Activated B cell treated with CpG ODN at 0.5 μM for 24 hours (primary cell): ENCODE results near the gene SUGCT. TPM values are rescaled to one million over a fixed set of nuclear protein-coding genes. Genes with fewer than 3 reads are reported as not detected.
"Not testable (repeated sequence)": the region's sequence is repeated elsewhere in the genome, so short reads cannot be mapped to it uniquely, and the experiment has no call there.

Source experiments
- ATAC-seq: fragments of 200-7000 bp; cut with Tn5 transposase; one replicate; pipeline ENCODE4 v1.10.0; 2021; ENCODE audit warnings: low read depth, mild to moderate bottlenecking, moderate library complexity
- CTCF ChIA-PET: fragments of 350-600 bp; sonication (Branson Sonifier 250); formaldehyde crosslinking; loops from one replicate; lab custom pipeline; 2021; ENCODE audit warnings: antibody characterized with exemption; lab: Charles Lee
- POLR2A ChIA-PET: fragments of 350-600 bp; sonication (Branson Sonifier 250); formaldehyde crosslinking; loops from one replicate; lab custom pipeline; 2021; ENCODE audit warnings: antibody characterized with exemption; lab: Charles Lee
- DNase-seq: peaks from one replicate; pipeline ENCODE4 v3.0.0; 2022
- H3K27ac Mint-ChIP-seq: one replicate; pipeline ENCODE4 v1.8.0; 2020; ENCODE audit warnings: mixed read lengths
- H3K27me3 Mint-ChIP-seq: one replicate; pipeline ENCODE4 v1.8.0; 2021; ENCODE audit warnings: mixed read lengths
- H3K36me3 Mint-ChIP-seq: one replicate; pipeline ENCODE4 v1.8.0; 2021; ENCODE audit warnings: low read depth, mixed read lengths
- H3K4me1 Mint-ChIP-seq: one replicate; pipeline ENCODE4 v1.8.0; 2021; ENCODE audit warnings: mixed read lengths
- H3K4me3 Mint-ChIP-seq: one replicate; pipeline ENCODE4 v1.8.0; 2020; ENCODE audit warnings: mild to moderate bottlenecking, mixed read lengths
- H3K9me3 Mint-ChIP-seq: one replicate; pipeline ENCODE4 v1.8.0; 2020; ENCODE audit warnings: mixed read lengths
- intact Hi-C: fragments of 100-400 bp; cut with micrococcal nuclease; formaldehyde crosslinking; loops from one replicate; pipeline ENCODE4 v1.15.1; 2024
- total RNA-seq: library from RNA; stranded (reverse); gene quantifications from 2 replicates; pipeline ENCODE4 v1.2.3, GENCODE V29; 2022
- TF ChIP-seq, protein P1 (sequence below): fragments of 200-600 bp; IDR thresholded peaks from one replicate; pipeline ENCODE4 v1.8.0; 2022; ENCODE audit warnings: antibody characterized with exemption, mild to moderate bottlenecking

SUGCT gene
- total RNA-seq, 1 donor from 2014 or later: 1.3 TPM

DNA sequence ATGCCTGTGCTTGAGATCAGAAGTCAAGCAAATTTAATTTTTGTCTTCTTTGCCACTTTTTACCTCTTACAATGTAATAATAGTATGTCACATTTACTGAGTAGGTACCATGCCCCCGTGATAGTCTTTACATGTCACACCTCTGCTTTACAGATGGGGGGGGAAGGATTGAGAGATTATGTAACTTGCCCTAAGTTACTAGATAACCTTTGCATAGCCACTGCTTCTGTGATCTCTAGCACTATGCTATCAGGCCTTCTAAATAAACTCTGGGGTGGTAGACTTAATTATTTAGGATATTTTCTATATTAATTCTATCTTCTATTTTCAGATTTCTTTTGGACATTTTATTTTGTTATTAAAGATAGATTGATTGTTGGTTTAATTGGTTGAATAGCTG is 514.4 kb downstream of the SUGCT start:
- intact Hi-C loops: no loop called here
- DNase-seq (no peak), ATAC-seq (no peak)
- Mint-ChIP-seq H3K4me1 (no peaks in the 10 kb centered on the region), H3K9me3 (peaks cover 6% of the 10 kb centered on the region), H3K27me3 (peaks cover 1% of the 10 kb centered on the region), H3K27ac (no peak overlapping the region), H3K36me3 (no peaks in the 10 kb centered on the region), H3K4me3 (no peak overlapping the region)
- CTCF ChIA-PET: no interaction called here
- POLR2A ChIA-PET: no interaction called here
- TF ChIP-seq, protein P1, sequence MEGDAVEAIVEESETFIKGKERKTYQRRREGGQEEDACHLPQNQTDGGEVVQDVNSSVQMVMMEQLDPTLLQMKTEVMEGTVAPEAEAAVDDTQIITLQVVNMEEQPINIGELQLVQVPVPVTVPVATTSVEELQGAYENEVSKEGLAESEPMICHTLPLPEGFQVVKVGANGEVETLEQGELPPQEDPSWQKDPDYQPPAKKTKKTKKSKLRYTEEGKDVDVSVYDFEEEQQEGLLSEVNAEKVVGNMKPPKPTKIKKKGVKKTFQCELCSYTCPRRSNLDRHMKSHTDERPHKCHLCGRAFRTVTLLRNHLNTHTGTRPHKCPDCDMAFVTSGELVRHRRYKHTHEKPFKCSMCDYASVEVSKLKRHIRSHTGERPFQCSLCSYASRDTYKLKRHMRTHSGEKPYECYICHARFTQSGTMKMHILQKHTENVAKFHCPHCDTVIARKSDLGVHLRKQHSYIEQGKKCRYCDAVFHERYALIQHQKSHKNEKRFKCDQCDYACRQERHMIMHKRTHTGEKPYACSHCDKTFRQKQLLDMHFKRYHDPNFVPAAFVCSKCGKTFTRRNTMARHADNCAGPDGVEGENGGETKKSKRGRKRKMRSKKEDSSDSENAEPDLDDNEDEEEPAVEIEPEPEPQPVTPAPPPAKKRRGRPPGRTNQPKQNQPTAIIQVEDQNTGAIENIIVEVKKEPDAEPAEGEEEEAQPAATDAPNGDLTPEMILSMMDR: no peak

DNA sequence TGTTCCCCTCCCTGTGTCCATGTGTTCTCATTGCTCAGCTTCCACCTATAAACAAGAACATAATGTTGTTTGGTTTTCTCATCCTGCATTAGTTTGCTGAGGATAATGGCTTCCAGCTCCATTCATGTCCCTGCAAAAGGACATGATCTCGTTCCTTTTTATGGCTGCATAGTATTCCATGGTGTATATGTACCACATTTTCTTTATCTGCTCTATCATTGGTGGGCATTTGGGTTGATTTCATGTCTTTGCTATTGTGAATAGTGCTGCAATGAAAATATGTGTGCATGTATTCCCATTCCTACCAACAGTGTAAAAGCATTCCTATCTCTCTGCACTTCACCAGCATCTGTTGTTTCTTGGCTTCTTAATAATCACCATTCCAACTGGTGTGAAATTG is 516.1 kb downstream of the SUGCT start:
- CTCF ChIA-PET, DNase-seq: not testable (repeated sequence)

DNA sequence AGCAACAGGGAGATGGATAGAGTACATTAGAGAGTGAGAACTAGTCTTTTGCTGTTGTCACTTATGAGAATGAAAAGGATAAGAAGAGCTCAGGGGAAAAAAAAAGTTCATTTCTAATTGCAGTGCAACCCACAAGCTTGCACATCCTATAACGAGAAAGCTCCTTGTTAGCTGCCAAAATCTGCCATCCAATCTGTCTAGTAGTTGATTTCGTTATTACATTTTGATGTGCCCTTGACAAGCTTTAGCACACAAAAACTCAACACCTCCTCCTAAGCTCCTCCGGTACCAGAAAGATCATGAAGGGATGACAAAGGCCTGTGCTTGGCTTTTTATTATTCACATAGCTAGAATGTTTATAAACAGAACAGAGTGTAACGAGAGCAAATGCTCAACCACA is 519.4 kb downstream of the SUGCT start:
- DNase-seq: no peak
- ChIA-PET POLR2A (no interaction called here), CTCF (no interaction called here)
- intact Hi-C loops: no loop called here
- ATAC-seq: no peak
- H3K36me3 Mint-ChIP-seq: no peaks in the 10 kb centered on the region
- H3K9me3 Mint-ChIP-seq: peaks cover 6% of the 10 kb centered on the region
- H3K4me1 Mint-ChIP-seq: no peaks in the 10 kb centered on the region
- TF ChIP-seq, protein P1: no peak
- H3K27ac Mint-ChIP-seq: no peak overlapping the region
- H3K27me3 Mint-ChIP-seq: no peaks in the 10 kb centered on the region
- H3K4me3 Mint-ChIP-seq: no peak overlapping the region

More for the DNA sequence above, 516.1 kb downstream of the SUGCT start:
- H3K36me3 Mint-ChIP-seq, ATAC-seq, H3K27me3 Mint-ChIP-seq, intact Hi-C loops, POLR2A ChIA-PET, H3K4me1 Mint-ChIP-seq, H3K9me3 Mint-ChIP-seq, H3K27ac Mint-ChIP-seq, H3K4me3 Mint-ChIP-seq: not testable (repeated sequence)

DNA sequence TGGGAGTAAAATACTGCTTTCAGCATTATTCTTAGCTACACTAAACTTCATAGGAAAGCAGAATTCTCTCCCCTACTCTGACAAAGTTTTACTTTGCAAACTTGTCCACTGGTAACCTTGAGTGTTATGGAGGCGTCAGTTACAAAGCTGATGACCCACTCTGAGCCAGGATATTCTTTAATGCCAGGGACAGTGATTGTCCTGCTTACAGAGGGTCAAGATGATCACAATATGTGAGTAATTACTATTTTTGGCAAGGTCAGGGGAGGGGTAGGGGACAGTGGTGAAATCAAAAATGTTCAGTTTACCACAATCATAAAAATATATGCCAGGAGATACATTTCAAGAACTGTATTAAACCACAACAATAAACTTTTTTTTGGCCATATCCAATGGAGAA is 520.6 kb downstream of the SUGCT start:
- POLR2A ChIA-PET: no interaction called here
- CTCF ChIA-PET: no interaction called here
- no peak for ATAC-seq

DNA sequence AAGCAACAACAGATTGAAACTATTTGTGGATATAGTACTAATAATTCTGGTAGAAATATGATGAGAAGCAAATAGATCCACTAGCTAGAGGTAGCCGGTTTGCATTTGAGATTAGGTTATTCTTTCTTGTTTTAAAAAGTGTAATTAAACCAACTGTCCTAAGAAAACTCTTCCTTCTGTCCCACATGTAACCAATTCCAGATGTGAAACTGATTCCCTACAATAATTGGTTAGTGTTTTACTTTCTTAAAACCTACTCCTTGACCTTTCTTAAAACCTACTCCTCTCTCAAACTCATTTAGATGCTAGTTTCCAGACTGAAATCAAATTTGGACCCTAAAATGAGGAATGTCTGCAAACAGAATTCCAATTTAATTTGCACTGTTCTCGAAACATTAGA is 521.5 kb downstream of the SUGCT start:
- Mint-ChIP-seq H3K9me3 (peaks cover 6% of the 10 kb centered on the region), H3K4me1 (no peaks in the 10 kb centered on the region), H3K27ac (no peak overlapping the region), H3K27me3 (no peaks in the 10 kb centered on the region), H3K36me3 (no peaks in the 10 kb centered on the region), H3K4me3 (no peak overlapping the region)
- intact Hi-C loops: no loop called here
- no peak for DNase-seq
- ChIA-PET CTCF (no interaction called here), POLR2A (no interaction called here)
- ATAC-seq: no peak
- TF ChIP-seq, protein P1: no peak

More for the DNA sequence above, 520.6 kb downstream of the SUGCT start:
- no peaks in the 10 kb centered on the region for H3K36me3 Mint-ChIP-seq
- TF ChIP-seq, protein P1: no peak
- no peak overlapping the region for H3K27ac Mint-ChIP-seq
- H3K4me3 Mint-ChIP-seq: no peak overlapping the region
- H3K4me1 Mint-ChIP-seq: no peaks in the 10 kb centered on the region
- peaks cover 6% of the 10 kb centered on the region for H3K9me3 Mint-ChIP-seq
- DNase-seq: no peak
- no peaks in the 10 kb centered on the region for H3K27me3 Mint-ChIP-seq
- intact Hi-C loops: no loop called here

DNA sequence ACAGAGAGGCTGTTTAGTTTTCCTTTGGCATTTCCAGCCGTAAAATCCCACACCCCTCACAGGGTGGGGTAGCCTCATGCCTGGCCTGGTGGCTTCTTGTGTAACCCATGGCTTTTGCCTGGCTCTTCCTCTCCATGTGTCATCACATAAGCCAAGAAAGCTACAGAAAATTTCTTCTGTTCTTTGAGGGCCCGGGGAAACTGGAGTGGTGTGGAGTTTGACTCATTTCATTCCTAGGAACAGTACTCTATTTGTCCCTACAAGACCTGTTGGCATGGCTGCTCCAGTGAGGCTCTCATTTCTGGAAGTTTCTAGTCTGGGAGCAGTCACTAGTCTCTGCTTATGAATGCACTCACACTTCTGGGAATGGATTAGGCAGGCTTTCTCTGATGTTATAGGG is 523.9 kb downstream of the SUGCT start:
- DNase-seq (no peak), ATAC-seq (no peak)
- ChIA-PET POLR2A (no interaction called here), CTCF (no interaction called here)
- Mint-ChIP-seq H3K9me3 (no peaks in the 10 kb centered on the region), H3K4me1 (no peaks in the 10 kb centered on the region), H3K4me3 (no peak overlapping the region), H3K27me3 (peaks cover 2% of the 10 kb centered on the region), H3K36me3 (no peaks in the 10 kb centered on the region), H3K27ac (no peak overlapping the region)
- intact Hi-C loops: no loop called here
- TF ChIP-seq, protein P1: no peak
